H1 (cell line): ENCODE measurements around the gene PREB. TPM values are rescaled to one million over a fixed set of nuclear protein-coding genes. Genes with fewer than 3 reads are reported as not detected.
"Not testable (repeated sequence)": the region's sequence is repeated elsewhere in the genome, so short reads cannot be mapped to it uniquely, and the experiment has no call there.

ENCODE experiments used
- CTCF ChIA-PET: fragments of 300-600 bp; sonication (Branson Sonifier 250); formaldehyde crosslinking; loops from one replicate; lab custom pipeline; 2021; ENCODE audit not compliant: partially characterized antibody; lab: Charles Lee
- POLR2A ChIA-PET: fragments of 300-600 bp; sonication (Branson Sonifier 250); formaldehyde crosslinking; loops from one replicate; lab custom pipeline; 2021; ENCODE audit warnings: inconsistent platforms; ENCODE audit not compliant: partially characterized antibody; lab: Charles Lee
- DNase-seq, 2 experiments: peaks; one replicate each; pipeline versions ENCODE4 v3.0.0 to v3.0.0-alpha.2; 2010 to 2022; ENCODE audit warnings: low spot score in 2 of 2, low read depth in 1 of 2, mixed read lengths in 1 of 2
- FAIRE-seq: peaks from 2 replicates; lab custom pipeline; 2011; peaks lifted over from hg19 to GRCh38; lab: Jason Lieb, UNC
- H2AFZ ChIP-seq: 2 replicates; pipeline ENCODE4 v1.8.1; 2012; ENCODE audit warnings: low read length, inconsistent platforms
- H2AK5ac ChIP-seq: 2 replicates; pipeline ENCODE4 v1.6.1; 2013; ENCODE audit warnings: low read depth, low read length
- H2BK120ac ChIP-seq: replicated peaks from 2 replicates; pipeline ENCODE3; 2013; ENCODE audit warnings: low read depth, low read length, inconsistent platforms
- H2BK12ac ChIP-seq: 2 replicates; pipeline ENCODE4 v1.6.1; 2013; ENCODE audit warnings: low read depth, low read length
- H2BK15ac ChIP-seq: 2 replicates; pipeline ENCODE4 v1.6.1; 2013; ENCODE audit warnings: low read length
- H2BK20ac ChIP-seq: 2 replicates; pipeline ENCODE4 v1.6.1; 2013; ENCODE audit warnings: low read length
- H2BK5ac ChIP-seq: 2 replicates; pipeline ENCODE4 v1.6.1; 2013; ENCODE audit warnings: low read depth, low read length
- H3K14ac ChIP-seq: 2 replicates; pipeline ENCODE4 v1.6.1; 2013; ENCODE audit warnings: inconsistent platforms; ENCODE audit not compliant: insufficient read length
- H3K18ac ChIP-seq: 2 replicates; pipeline ENCODE4 v1.6.1; 2013; ENCODE audit warnings: low read length; ENCODE audit errors: extremely low read depth
- H3K23ac ChIP-seq: 2 replicates; pipeline ENCODE4 v1.6.1; 2013; ENCODE audit warnings: inconsistent platforms; ENCODE audit not compliant: insufficient read length
- H3K23me2 ChIP-seq: 2 replicates; pipeline ENCODE4 v1.6.1; 2013; ENCODE audit warnings: low read depth, low read length
- H3K27ac ChIP-seq: 2 replicates; pipeline ENCODE4 v1.6.1; 2011; ENCODE audit warnings: low read depth, low read length, inconsistent platforms
- H3K27me3 ChIP-seq, 4 experiments: replicated peaks in 1 of 4; 1 replicate in 1 of 4; 2 replicates in 3 of 4; pipeline versions ENCODE4 v1.6.1 to v1.8.1; 2011 to 2013; ENCODE audit warnings: low read length in 3 of 4, mild to moderate bottlenecking in 3 of 4, inconsistent platforms in 2 of 4, mixed read lengths in 2 of 4, moderate library complexity in 1 of 4; ENCODE audit not compliant: control insufficient read depth in 3 of 4, insufficient read depth in 3 of 4; ENCODE audit errors: extremely low read depth in 1 of 4
- H3K36me3 ChIP-seq, 4 experiments: 2 replicates each; pipeline versions ENCODE4 v1.6.1 to v1.8.1; 2011 to 2013; ENCODE audit warnings: mild to moderate bottlenecking in 4 of 4, low read length in 3 of 4, moderate library complexity in 2 of 4, control low read depth in 1 of 4, inconsistent platforms in 1 of 4; ENCODE audit not compliant: insufficient read depth in 4 of 4, control insufficient read depth in 2 of 4
- H3K4ac ChIP-seq: replicated peaks from 2 replicates; pipeline ENCODE3; 2013; ENCODE audit warnings: low read length, low read depth, mixed read lengths, inconsistent platforms; ENCODE audit not compliant: insufficient read length
- H3K4me1 ChIP-seq, 4 experiments: replicated peaks in 1 of 4; 1 replicate in 1 of 4; 2 replicates in 3 of 4; pipeline versions ENCODE4 v1.6.1 to v1.8.1; 2011 to 2013; ENCODE audit warnings: low read length in 3 of 4, inconsistent platforms in 2 of 4, mixed read lengths in 1 of 4; ENCODE audit not compliant: insufficient read depth in 4 of 4, control insufficient read depth in 3 of 4
- H3K4me2 ChIP-seq, 2 experiments: 2 replicates each; pipeline versions ENCODE4 v1.6.1 to v1.8.1; 2011 to 2013; ENCODE audit warnings: low read depth in 2 of 2, low read length in 2 of 2, control low read depth in 1 of 2, inconsistent platforms in 1 of 2, mild to moderate bottlenecking in 1 of 2; ENCODE audit not compliant: insufficient read depth in 1 of 2
- H3K4me3 ChIP-seq, 4 experiments: fragments of 200-600, 300-600 bp in 1 of 4; sonication (generic), shearing (Covaris generic), sonication (Bioruptor Twin) in 1 of 4; 2 replicates each; pipeline versions ENCODE4 v1.5.1 to v1.8.1; 2011 to 2016; ENCODE audit warnings: low read length in 4 of 4, low read depth in 3 of 4, control low read depth in 2 of 4, inconsistent platforms in 2 of 4, mild to moderate bottlenecking in 2 of 4, mixed read lengths in 1 of 4, moderate library complexity in 1 of 4; ENCODE audit not compliant: insufficient read depth in 2 of 4; ENCODE audit errors: extremely low read depth in 1 of 4
- H3K56ac ChIP-seq: replicated peaks from 2 replicates; pipeline ENCODE3; 2013; ENCODE audit warnings: low read depth, mild to moderate bottlenecking, mixed read lengths, low read length, inconsistent platforms; ENCODE audit not compliant: insufficient read length
- H3K79me1 ChIP-seq: 2 replicates; pipeline ENCODE4 v1.6.1; 2013; ENCODE audit warnings: low read depth, low read length, control low read depth
- H3K79me2 ChIP-seq, 2 experiments: 2 replicates each; pipeline versions ENCODE4 v1.6.1 to v1.8.1; 2012 to 2013; ENCODE audit warnings: low read length in 2 of 2, mild to moderate bottlenecking in 2 of 2, inconsistent platforms in 1 of 2; ENCODE audit not compliant: insufficient read depth in 2 of 2, control insufficient read depth in 1 of 2
- H3K9ac ChIP-seq, 4 experiments: replicated peaks in 1 of 4; 1 replicate in 1 of 4; 2 replicates in 3 of 4; pipeline versions ENCODE4 v1.6.1 to v1.8.1; 2011 to 2013; ENCODE audit warnings: low read depth in 3 of 4, low read length in 3 of 4, control low read depth in 2 of 4, mild to moderate bottlenecking in 2 of 4, moderate library complexity in 2 of 4, inconsistent platforms in 1 of 4; ENCODE audit errors: extremely low read depth in 1 of 4
- H3K9me3 ChIP-seq, 2 experiments: 2 replicates each; pipeline versions ENCODE4 v1.6.1 to v1.8.1; 2012 to 2013; ENCODE audit warnings: mild to moderate bottlenecking in 2 of 2, moderate library complexity in 2 of 2, control low read depth in 1 of 2, inconsistent platforms in 1 of 2, low read depth in 1 of 2, low read length in 1 of 2, mixed read lengths in 1 of 2; ENCODE audit not compliant: insufficient read depth in 2 of 2
- H4K20me1 ChIP-seq, 2 experiments: replicated peaks in 1 of 2; 2 replicates each; pipeline versions ENCODE3 to v1.8.1; 2011 to 2013; ENCODE audit warnings: inconsistent platforms in 2 of 2, low read length in 2 of 2, mild to moderate bottlenecking in 1 of 2; ENCODE audit not compliant: insufficient read depth in 2 of 2, control insufficient read depth in 1 of 2
- H4K5ac ChIP-seq: 2 replicates; pipeline ENCODE4 v1.6.1; 2013; ENCODE audit warnings: low read length, low read depth, mixed read lengths, inconsistent platforms; ENCODE audit not compliant: insufficient read length
- H4K8ac ChIP-seq: 2 replicates; pipeline ENCODE4 v1.8.0; 2013; ENCODE audit warnings: mild to moderate bottlenecking, moderate library complexity, low read length, inconsistent platforms; ENCODE audit not compliant: insufficient read depth; ENCODE audit errors: extremely low read depth
- H4K91ac ChIP-seq: replicated peaks from 2 replicates; pipeline ENCODE3; 2013; ENCODE audit warnings: low read length, mixed read lengths, inconsistent platforms; ENCODE audit not compliant: insufficient read length
- WGBS, 2 experiments: shearing (Covaris generic) in 1 of 2; methylation state at CpG; one replicate each; pipeline versions ENCODE4 v1.1.6 to v1.1.7; 2013 to 2015; ENCODE audit warnings: low lambda C conversion rate in 2 of 2, mixed read lengths in 2 of 2, inconsistent platforms in 1 of 2, low coverage in 1 of 2, missing lambda C conversion rate in 1 of 2; ENCODE audit not compliant: insufficient replicate concordance in 2 of 2, insufficient coverage in 1 of 2, insufficient read length in 1 of 2; ENCODE audit errors: extremely low coverage in 1 of 2, missing lambda C conversion rate in 1 of 2; 5-methylcytosine and 5-hydroxymethylcytosine counted together
- polyA plus RNA-seq, 7 experiments: library from polyadenylated mRNA; depleted of rRNA in 3 of 7; stranded (reverse) in 5 of 7; unstranded in 2 of 7; fragments of >200 nt in 5 of 7; fragments of 200-250 nt in 2 of 7; gene quantifications; 1 replicate in 5 of 7; 2 replicates in 1 of 7; 4 replicates in 1 of 7; pipeline versions ENCODE4 v1.2.1 to v1.2.3, GENCODE V29; 2011 to 2013; ENCODE audit warnings: missing spikeins in 2 of 7, mixed read lengths in 2 of 7
- total RNA-seq: library from RNA; stranded (reverse); fragmentation: NEBNext Ultra II Directional; extraction: Animal tissue kit (Norgen Biotek cat#: 25700); gene quantifications from 2 replicates; pipeline ENCODE4 v1.2.1, GENCODE V29; 2021

Gene PREB
- total and polyA plus RNA-seq, 2 of the 8 experiments (the other 6 are each of a cell fraction or from before 2014, with no cell fraction given): 54.1 to 72.2 TPM

DNA sequence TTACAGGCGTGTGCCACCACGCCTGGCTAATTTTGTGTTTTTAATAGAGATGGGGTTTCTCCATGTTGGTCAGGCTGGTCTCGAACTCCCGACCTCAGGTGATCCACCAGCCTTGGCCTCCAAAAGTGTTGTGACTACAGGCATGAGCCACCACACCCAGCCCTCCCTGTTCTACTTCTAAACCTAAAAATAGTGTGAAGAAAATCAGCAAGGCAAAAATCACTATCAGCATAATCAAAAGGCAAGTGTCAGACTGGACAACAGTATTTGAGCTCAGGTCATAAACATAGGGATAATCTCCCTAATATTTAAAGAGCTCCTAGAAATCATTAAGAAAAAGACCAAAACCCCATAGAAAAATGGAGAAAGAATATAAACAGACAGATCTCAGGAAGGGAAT is 41.3 kb upstream of the PREB start:
- H3K79me2 ChIP-seq, H4K91ac ChIP-seq, H2AK5ac ChIP-seq, H3K4ac ChIP-seq, H3K14ac ChIP-seq, H2AFZ ChIP-seq, H3K18ac ChIP-seq, H3K36me3 ChIP-seq, H4K20me1 ChIP-seq, DNase-seq, H2BK12ac ChIP-seq, H2BK20ac ChIP-seq, H3K27me3 ChIP-seq, H3K79me1 ChIP-seq, H2BK5ac ChIP-seq, H2BK120ac ChIP-seq, FAIRE-seq, H3K23me2 ChIP-seq, H4K5ac ChIP-seq, H3K23ac ChIP-seq, H3K27ac ChIP-seq, H4K8ac ChIP-seq, H3K9me3 ChIP-seq, H3K4me1 ChIP-seq, H3K4me2 ChIP-seq, H2BK15ac ChIP-seq, H3K9ac ChIP-seq, H3K4me3 ChIP-seq, H3K56ac ChIP-seq: not testable (repeated sequence)
- WGBS, 2 experiments: 90% methylated on average over 4 of the region's 4 CpGs; no CpG with 5 or more reads in 1 of the 2 experiments
- CTCF ChIA-PET: interaction anchor here (0.9 to 5.0 kb wide), 9 partner anchors 9 to 104 kb away, joined by 3 to 26 read pairs (median 5); partner anchors contain the start of genes ABHD1 and PREB
- POLR2A ChIA-PET: interaction anchor here (1.6 to 1.8 kb wide), 2 partner anchors 9 to 36 kb away, joined by 4 to 6 read pairs; partner anchors contain the start of genes ATRAID and SLC5A6
